Panc1 (cell line): Measurements from ENCODE around the gene GDF15.

Source experiments
- POLR2AphosphoS5 ChIP-seq: IDR thresholded peaks from 2 replicates; pipeline ENCODE4 v1.6.1; 2012; ENCODE audit warnings: mild to moderate bottlenecking, low read depth, low read length, moderate library complexity
- TF ChIP-seq, protein P1 (sequence below): fragments of 450-650 bp; IDR thresholded peaks from 2 replicates; pipeline ENCODE4 v1.5.1; 2017; ENCODE audit warnings: mild to moderate bottlenecking

DNA sequence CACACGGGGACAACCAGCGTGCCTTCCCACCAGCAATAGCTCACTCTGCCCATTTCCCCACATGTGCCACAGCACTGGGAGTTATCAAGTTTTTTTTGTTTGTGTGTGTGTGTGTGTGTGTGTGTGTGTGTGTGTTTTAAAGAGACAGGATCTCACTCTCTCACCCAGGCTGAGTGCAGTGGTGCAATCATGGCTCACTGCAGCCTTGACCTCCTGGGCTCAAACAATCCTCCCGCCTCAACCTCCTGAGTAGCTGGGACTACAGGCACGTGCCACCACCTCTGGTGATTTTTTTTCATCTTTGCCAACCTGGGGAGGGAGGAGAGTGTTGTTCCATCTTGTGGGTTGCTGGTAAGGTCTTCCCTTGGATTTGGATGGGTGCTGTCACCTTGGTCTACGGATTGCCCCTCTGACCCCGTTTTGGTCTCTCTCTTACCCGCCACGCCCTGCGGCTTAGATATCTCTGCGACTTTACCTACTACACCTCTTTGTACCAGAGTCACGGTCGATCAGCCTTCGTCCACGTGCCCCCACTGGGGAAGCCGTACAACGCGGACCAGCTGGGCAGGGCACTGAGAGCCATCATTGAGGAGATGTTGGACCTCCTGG lies 22.9 kb upstream of the GDF15 start:
- TF ChIP-seq, protein P1, sequence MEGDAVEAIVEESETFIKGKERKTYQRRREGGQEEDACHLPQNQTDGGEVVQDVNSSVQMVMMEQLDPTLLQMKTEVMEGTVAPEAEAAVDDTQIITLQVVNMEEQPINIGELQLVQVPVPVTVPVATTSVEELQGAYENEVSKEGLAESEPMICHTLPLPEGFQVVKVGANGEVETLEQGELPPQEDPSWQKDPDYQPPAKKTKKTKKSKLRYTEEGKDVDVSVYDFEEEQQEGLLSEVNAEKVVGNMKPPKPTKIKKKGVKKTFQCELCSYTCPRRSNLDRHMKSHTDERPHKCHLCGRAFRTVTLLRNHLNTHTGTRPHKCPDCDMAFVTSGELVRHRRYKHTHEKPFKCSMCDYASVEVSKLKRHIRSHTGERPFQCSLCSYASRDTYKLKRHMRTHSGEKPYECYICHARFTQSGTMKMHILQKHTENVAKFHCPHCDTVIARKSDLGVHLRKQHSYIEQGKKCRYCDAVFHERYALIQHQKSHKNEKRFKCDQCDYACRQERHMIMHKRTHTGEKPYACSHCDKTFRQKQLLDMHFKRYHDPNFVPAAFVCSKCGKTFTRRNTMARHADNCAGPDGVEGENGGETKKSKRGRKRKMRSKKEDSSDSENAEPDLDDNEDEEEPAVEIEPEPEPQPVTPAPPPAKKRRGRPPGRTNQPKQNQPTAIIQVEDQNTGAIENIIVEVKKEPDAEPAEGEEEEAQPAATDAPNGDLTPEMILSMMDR, result no peak
- no peak for TF ChIP-seq POLR2AphosphoS5
